ENCODE data around the gene TPM2. TPM values are rescaled to one million over a fixed set of nuclear protein-coding genes. Genes with fewer than 3 reads are reported as not detected.
"Not testable (repeated sequence)": the region's sequence is repeated elsewhere in the genome, so short reads cannot be mapped to it uniquely, and the experiment has no call there.

Gene TPM2
- total RNA-seq, 1 experiment from 2014 or later = 793 TPM

- no peak for DNase-seq (ENCODE audit: low read depth)
Observed at GRCh38 chr9:35656348-35656747, 33.4 kb downstream of the TPM2 start.

GRCh38 chr9:35653611-35654010 lies 36.1 kb downstream of the TPM2 start:
- no peak for DNase-seq (ENCODE audit: low read depth)

- no peak for DNase-seq (ENCODE audit: low read depth)
Observed at GRCh38 chr9:35652829-35653209, 36.9 kb downstream of the TPM2 start.

GRCh38 chr9:35651956-35652828 lies 37.5 kb downstream of the TPM2 start:
- DNase-seq (ENCODE audit: low read depth) = no peak

GRCh38 chr9:35650341-35651158 lies 39.2 kb downstream of the TPM2 start, which contains the start of gene SIT1:
Gene SIT1, minus strand, starts transcription at chr9:35650931. Its CDS starts 78 bp downstream, at chr9:35650853.
- DNase-seq (ENCODE audit: low read depth) = no peak

- no peak for DNase-seq (ENCODE audit: low read depth)
Observed at GRCh38 chr9:35649431-35650340, 40.0 kb downstream of the TPM2 start.

GRCh38 chr9:35646533-35647265 lies 43.0 kb downstream of the TPM2 start:
- peak; percentile 96 for DNase-seq (ENCODE audit: low read depth)

GRCh38 chr9:35646153-35646532 lies 43.6 kb downstream of the TPM2 start:
- no peak for DNase-seq (ENCODE audit: low read depth)

- DNase-seq (ENCODE audit: low read depth) = not testable (repeated sequence)
Observed at GRCh38 chr9:35645736-35646135, 44.0 kb downstream of the TPM2 start.

GRCh38 chr9:35643046-35643445 lies 46.7 kb downstream of the TPM2 start:
- DNase-seq (ENCODE audit: low read depth) = no peak

- DNase-seq (ENCODE audit: low read depth) = not testable (repeated sequence)
Observed at GRCh38 chr9:35641478-35641877, 48.2 kb downstream of the TPM2 start.

- DNase-seq (ENCODE audit: low read depth) = not testable (repeated sequence)
Observed at GRCh38 chr9:35640431-35640830, 49.3 kb downstream of the TPM2 start.

GRCh38 chr9:35639631-35640030 lies 50.1 kb downstream of the TPM2 start:
- DNase-seq (ENCODE audit: low read depth) = no peak

- DNase-seq (ENCODE audit: low read depth) = not testable (repeated sequence)
Observed at GRCh38 chr9:35639225-35639624, 50.5 kb downstream of the TPM2 start.

GRCh38 chr9:35638751-35639150 lies 51.0 kb downstream of the TPM2 start:
- DNase-seq (ENCODE audit: low read depth) = not testable (repeated sequence)

- DNase-seq (ENCODE audit: low read depth) = not testable (repeated sequence)
Observed at GRCh38 chr9:35637427-35637955, 52.2 kb downstream of the TPM2 start.

GRCh38 chr9:35636877-35637246 lies 52.9 kb downstream of the TPM2 start:
- not testable (repeated sequence) for DNase-seq (ENCODE audit: low read depth)

- DNase-seq (ENCODE audit: low read depth) = no peak
Observed at GRCh38 chr9:35636135-35636876, 53.4 kb downstream of the TPM2 start.

- DNase-seq (ENCODE audit: low read depth) = no peak
Observed at GRCh38 chr9:35635730-35636129, 54.0 kb downstream of the TPM2 start.
